ENCODE results near the gene ZNF787.
A peak's percentile ranks its signal among the peaks of the same experiment; 100 is the strongest.

The ZNF787 gene

DNA sequence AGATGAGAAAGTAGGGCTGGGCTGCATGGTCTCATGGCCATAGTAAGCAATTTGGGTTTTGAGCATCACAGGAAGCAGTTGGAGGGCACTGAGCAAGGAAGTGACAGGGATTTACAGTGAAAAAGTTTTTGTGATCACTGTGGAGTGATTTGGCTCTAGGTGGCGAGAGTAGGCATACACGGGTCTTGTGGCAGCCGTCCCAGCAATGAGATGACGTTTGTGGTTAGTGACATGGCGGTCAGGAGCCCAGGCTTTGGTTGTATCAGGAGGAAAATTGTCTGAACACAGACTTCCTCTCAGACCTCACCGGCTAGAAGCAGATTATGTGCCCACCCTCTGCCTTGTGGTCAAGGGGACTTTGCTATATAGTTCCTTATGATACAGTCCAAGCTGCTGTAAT is 23.3 kb upstream of the ZNF787 start:
- DNase-seq (ENCODE audit: low spot score): no peak

GRCh38 chr19:56142897-56143434 is 21.9 kb upstream of the ZNF787 start:
- no peak for DNase-seq (ENCODE audit: low spot score)

- no peak for DNase-seq (ENCODE audit: low spot score)
Observed at GRCh38 chr19:56142087-56142787, 21.1 kb upstream of the ZNF787 start.

- DNase-seq (ENCODE audit: low spot score): peak; percentile 33
Observed at GRCh38 chr19:56141417-56141993, 20.4 kb upstream of the ZNF787 start.

- peak; percentile 99 for DNase-seq (ENCODE audit: low spot score)
Observed at GRCh38 chr19:56140583-56141416, 19.7 kb upstream of the ZNF787 start, which contains the start of gene ZNF444. ZNF444 (plus strand) TSS chr19:56141287; CDS start chr19:56146912, 5,625 bp downstream.

GRCh38 chr19:56139847-56140582 is 18.9 kb upstream of the ZNF787 start:
- no peak for DNase-seq (ENCODE audit: low spot score)

DNA sequence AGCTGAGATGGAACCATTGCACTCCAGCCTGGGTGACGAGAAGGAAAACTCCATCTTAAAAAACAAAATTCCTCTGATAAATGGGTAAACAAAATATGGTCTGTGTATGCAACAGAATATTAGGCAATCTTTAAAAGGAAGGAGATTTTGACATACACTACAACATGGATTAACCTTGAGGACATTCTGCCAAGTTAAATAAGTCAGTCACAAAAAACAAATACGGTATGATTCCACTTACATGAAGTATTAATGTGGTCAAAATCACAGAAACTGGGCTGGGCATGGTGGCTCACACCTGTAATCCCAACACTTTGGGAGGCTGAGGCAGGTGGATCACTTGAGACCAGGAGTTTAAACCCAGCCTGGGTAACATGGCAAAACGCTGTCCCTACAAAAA is 17.0 kb upstream of the ZNF787 start:
- DNase-seq (ENCODE audit: low spot score): no peak

DNA sequence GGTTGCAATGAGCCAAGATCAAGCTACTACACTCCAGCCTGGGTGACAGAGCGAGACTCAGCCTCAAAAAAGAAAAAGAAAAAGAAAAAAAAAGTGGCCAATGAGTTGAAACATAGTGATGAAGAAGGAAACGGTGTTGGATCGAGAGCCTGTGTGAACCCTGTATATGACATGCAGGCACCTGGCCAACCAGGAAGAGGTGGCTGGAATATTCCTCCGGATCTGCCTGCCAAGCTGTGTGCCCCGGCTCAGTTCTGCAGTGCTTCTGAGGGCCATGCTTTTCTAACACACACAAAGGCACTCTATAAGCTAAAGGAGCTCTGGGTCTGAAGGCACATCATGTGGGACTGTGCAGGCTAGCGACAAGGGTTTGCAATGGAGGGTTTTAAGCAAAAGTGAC is 16.3 kb upstream of the ZNF787 start:
- DNase-seq (ENCODE audit: low spot score): no peak

GRCh38 chr19:56136362-56136761 is 15.3 kb upstream of the ZNF787 start:
- no peak for DNase-seq (ENCODE audit: low spot score)

DNA sequence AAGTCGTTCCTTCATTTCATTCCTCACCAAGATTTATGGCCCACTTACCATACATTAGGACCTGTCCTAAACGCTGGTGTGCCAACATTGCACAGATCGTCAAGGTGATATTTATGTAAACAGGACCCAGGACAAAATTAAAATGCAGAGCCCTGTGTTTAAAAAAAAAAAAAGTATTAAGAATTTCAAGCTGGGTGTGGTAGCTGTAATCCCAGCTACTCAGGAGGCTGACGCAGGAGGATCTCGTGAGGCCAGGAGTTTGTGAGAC is 13.5 kb upstream of the ZNF787 start:
- DNase-seq (ENCODE audit: low spot score): no peak

- peak; percentile 22 for DNase-seq (ENCODE audit: low spot score)
Observed at GRCh38 chr19:56133858-56134653, 13.0 kb upstream of the ZNF787 start.

GRCh38 chr19:56132316-56132822 is 11.3 kb upstream of the ZNF787 start:
- no peak for DNase-seq (ENCODE audit: low spot score)

- no peak for DNase-seq (ENCODE audit: low spot score)
Observed at GRCh38 chr19:56131651-56132050, 10.6 kb upstream of the ZNF787 start.

- DNase-seq (ENCODE audit: low spot score): no peak
Observed at GRCh38 chr19:56130006-56130405, 8.9 kb upstream of the ZNF787 start.

DNA sequence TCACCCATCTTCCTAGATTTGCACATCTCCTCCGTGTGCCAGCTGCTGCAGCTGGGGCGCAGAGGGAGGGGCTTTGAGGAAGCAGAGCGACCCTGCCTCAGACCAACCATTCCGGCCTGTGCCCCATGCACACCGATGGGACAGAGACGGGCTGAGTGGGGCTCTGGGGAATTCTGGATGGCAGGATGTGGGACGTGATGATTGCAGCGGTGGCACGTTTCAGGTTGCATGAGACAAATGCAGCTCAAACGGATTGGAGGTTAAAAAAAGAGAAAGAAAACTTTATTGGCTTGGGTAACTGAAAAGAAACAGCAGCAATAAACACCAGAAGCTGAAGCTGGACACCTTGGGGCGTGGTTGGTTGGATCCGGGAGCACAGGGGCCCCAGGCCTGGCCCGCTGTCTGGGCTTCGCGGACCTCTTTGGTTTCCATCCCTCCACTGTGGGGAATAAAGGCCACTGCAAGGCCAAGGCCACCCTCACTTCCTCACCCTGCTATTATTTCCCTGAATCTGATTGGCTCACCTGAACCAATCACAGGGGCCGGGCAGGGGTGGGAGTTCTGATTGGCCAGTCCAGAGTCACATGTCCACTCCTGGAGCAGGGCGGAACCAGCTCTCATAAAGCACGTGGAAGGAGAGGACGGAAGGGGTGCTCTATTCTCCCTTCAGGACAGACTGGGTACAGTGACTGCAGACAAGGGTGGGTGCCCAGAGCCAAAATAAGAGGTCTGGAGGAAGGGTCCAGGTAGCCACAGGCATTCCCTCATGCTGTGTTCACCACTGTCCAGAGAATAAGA is 6.1 kb upstream of the ZNF787 start:
- DNase-seq (ENCODE audit: low spot score): no peak

DNA sequence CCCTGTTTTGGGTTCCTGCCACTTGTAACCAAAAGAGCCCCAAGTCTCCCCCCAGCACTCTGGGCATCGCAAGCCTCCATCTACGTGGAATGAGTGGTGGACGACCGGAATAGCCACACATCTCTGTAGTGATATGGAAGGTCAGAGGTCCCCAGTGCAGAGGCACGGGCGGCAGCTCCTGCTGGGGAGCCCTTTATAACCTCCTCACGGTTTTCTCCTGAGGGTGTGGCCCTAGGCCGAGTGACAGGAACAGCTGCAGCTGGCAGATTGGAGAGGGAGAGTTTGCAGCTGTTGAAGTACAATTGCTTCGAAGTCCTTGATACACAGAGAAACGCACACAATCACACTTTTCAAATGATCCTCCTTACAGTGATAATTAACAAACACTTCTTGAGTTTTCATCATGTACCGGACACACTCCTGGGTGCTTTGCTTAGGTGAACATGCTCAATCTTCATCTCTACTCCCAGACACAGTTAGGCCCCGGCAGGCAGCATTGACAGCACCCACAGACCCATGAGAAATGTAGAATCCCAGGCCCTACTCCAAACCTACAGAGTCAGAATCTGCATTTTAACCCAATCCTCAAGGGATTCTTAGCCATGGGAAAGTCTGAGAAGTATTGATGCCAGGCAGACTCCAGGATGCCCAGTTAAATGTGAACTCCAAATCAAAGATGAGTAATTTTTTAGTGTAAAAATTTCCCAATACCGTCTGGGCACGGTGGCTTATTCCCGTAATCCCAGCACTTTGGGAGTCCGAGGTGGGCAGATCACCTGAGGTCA is 4.9 kb upstream of the ZNF787 start:
- no peak for DNase-seq (ENCODE audit: low spot score)

DNA sequence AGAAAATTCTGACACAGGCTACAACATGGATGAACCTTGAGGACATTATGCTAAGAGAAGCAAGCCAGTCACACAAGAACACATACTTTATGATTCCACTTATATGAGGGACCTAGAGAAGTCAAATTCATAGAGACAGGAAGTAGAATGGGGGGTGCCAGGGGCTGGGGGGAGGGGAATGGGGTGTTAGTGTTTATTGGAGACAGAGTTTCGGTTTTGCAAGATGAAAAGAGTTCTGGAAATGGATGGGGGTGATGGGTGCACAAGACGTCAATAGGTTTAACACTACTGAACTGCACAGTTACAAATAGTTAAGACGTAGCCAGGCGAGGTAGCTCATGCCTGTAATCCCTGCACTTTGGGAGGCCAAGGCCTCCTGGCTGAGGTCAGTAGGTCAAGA is 3.5 kb upstream of the ZNF787 start:
- no peak for DNase-seq (ENCODE audit: low spot score)

GRCh38 chr19:56123266-56123891 is 2.3 kb upstream of the ZNF787 start:
- no peak for DNase-seq (ENCODE audit: low spot score)
